NT2/D1 (cell line): ENCODE results near the gene BOD1L1.

Experiments
- DNase-seq: peaks from one replicate; pipeline ENCODE4 v3.0.0-alpha.2; 2011; ENCODE audit warnings: low read depth, low spot score
- H3K27me3 ChIP-seq: 2 replicates; pipeline ENCODE4 v1.6.0; 2011; ENCODE audit warnings: mild to moderate bottlenecking; ENCODE audit not compliant: insufficient read length, insufficient read depth
- H3K36me3 ChIP-seq: 2 replicates; pipeline ENCODE4 v1.6.1; 2011; ENCODE audit warnings: mild to moderate bottlenecking, low read length, mixed read lengths; ENCODE audit not compliant: insufficient read depth, insufficient read length
- H3K4me1 ChIP-seq: 2 replicates; pipeline ENCODE4 v1.5.1; 2011; ENCODE audit not compliant: insufficient read depth, insufficient read length
- H3K4me3 ChIP-seq: 2 replicates; pipeline ENCODE4 v1.5.1; 2011; ENCODE audit warnings: low read depth; ENCODE audit not compliant: insufficient read length
- H3K9ac ChIP-seq: 2 replicates; pipeline ENCODE4 v1.6.0; 2011; ENCODE audit warnings: low read depth; ENCODE audit not compliant: insufficient read length
- H3K9me3 ChIP-seq: 2 replicates; pipeline ENCODE4 v1.5.1; 2011; ENCODE audit warnings: mild to moderate bottlenecking, low read length; ENCODE audit not compliant: insufficient read depth
- SUZ12 ChIP-seq: IDR thresholded peaks from 2 replicates; pipeline ENCODE4 v1.6.1; 2011; ENCODE audit not compliant: insufficient read length, insufficient read depth; ENCODE audit errors: extremely low read depth
- YY1 ChIP-seq: IDR thresholded peaks from 2 replicates; pipeline ENCODE4 v1.6.1; 2011; ENCODE audit not compliant: insufficient read length, insufficient read depth
- ZNF274 ChIP-seq: IDR thresholded peaks from 2 replicates; pipeline ENCODE4 v1.6.1; 2011; ENCODE audit warnings: mild to moderate bottlenecking, low read depth, low read length

The BOD1L1 gene

DNA sequence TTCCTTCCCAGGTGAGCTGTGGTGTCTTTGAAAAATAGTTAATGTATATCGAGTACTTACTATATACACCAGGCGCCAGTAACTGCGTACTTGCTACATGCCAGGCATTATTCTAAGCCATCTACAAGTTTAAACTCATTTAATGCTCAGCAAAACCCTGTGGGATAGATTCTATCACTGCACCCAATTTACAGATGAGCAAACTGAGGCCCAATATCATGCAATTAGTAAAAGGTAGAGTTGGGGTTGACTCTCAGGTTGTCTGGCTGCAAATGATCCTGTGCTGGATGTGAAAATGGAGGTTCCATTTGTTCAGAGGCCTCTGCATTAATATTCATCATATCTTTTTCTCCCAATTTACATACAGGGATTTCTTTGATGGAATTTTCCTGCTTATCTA lies 100.9 kb downstream of the BOD1L1 start:
- no peaks in the 10 kb centered on the region for H3K4me1 ChIP-seq
- TF ChIP-seq SUZ12 (no peak), ZNF274 (no peak), YY1 (no peak)

DNA sequence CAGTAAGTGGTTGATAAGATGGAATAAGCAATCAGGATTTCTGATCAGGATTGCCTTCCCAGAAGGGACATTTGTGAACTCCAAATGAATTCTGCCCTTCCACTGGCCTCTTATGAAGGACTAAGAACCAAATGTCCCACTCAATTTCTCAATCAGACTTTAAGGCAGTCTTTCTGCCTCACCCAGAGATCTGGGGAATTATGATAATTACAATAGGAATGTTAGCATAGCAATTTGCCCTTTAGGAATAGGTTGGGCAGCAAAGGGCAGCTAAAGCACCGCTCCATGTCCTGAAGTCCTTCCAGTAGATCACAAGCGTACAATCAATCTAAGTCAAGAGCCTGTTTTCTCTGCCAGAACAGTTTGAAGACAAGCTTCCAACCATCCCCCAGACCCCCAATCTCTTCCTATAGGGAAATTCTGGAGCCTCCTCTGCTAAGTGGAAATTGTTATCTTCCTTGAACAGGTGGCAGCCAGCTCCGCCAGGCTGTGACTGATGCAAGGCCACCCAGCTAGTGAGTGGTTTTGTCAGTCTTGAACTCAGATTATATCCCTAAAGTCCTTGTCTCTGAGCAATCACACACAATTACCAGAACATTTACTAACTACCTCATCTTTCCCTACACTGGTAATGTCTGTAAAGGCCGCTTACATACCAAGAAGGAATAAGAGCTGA lies 101.8 kb downstream of the BOD1L1 start:
- Histone ChIP-seq H3K4me3 (no peak overlapping the region), H3K9ac (no peak overlapping the region), H3K36me3 (peaks cover 20% of the 10 kb centered on the region), H3K9me3 (peaks cover 16% of the 10 kb centered on the region; the same call in 1 of the 2 replicates), H3K27me3 (no peaks in the 10 kb centered on the region), H3K4me1 (no peaks in the 10 kb centered on the region)
- DNase-seq = no peak
- TF ChIP-seq SUZ12 (no peak), YY1 (no peak), ZNF274 (no peak)

More for the DNA sequence above, 100.9 kb downstream of the BOD1L1 start:
- Histone ChIP-seq H3K27me3 (no peaks in the 10 kb centered on the region), H3K9me3 (peaks cover 16% of the 10 kb centered on the region; the same call in 1 of the 2 replicates), H3K36me3 (peaks cover 20% of the 10 kb centered on the region), H3K9ac (no peak overlapping the region), H3K4me3 (no peak overlapping the region)
- DNase-seq = no peak

DNA sequence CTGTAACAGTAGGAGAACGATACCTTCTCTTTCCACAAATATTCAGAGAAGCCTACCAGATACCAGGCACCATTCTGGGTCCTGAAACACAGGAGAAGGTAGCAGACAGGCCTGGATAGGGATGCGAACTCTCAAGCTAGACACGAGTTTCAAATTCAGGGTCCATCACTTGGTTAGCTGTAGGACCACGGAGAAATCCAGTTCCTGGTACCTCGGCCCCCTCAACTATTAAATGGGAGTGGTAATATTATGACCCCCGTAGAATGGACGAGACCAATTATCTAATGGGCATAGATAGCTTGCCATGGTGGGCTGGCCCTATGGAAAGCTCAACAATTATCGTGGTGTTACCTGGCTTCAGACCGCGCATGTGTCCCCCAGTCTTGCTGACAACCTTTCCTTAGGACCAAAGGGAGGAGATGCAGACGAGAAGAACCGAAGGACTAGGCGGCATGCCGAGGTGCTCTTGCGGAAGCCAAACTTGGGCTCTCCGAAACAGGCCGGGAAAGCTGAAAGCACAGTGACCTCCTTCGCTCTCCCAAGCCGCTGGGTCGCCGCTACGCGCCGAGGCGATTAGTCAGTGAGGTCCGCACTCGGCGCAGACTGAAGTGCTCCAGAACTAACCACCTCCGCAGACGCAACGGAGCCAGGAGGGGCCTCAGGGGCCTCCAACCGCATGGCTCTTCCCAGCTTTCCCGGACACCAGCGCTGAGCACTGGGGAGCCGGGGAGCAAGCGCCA lies 102.9 kb downstream of the BOD1L1 start:
- no peak for DNase-seq
- H3K27me3 ChIP-seq = no peaks in the 10 kb centered on the region
- H3K4me1 ChIP-seq = no peaks in the 10 kb centered on the region
- no peak overlapping the region for H3K4me3 ChIP-seq
- H3K36me3 ChIP-seq = peaks cover 20% of the 10 kb centered on the region
- peaks cover 16% of the 10 kb centered on the region; the same call in 1 of the 2 replicates for H3K9me3 ChIP-seq
- no peak overlapping the region for H3K9ac ChIP-seq
- TF ChIP-seq YY1 = no peak
- TF ChIP-seq ZNF274 = no peak
- TF ChIP-seq SUZ12 = no peak

DNA sequence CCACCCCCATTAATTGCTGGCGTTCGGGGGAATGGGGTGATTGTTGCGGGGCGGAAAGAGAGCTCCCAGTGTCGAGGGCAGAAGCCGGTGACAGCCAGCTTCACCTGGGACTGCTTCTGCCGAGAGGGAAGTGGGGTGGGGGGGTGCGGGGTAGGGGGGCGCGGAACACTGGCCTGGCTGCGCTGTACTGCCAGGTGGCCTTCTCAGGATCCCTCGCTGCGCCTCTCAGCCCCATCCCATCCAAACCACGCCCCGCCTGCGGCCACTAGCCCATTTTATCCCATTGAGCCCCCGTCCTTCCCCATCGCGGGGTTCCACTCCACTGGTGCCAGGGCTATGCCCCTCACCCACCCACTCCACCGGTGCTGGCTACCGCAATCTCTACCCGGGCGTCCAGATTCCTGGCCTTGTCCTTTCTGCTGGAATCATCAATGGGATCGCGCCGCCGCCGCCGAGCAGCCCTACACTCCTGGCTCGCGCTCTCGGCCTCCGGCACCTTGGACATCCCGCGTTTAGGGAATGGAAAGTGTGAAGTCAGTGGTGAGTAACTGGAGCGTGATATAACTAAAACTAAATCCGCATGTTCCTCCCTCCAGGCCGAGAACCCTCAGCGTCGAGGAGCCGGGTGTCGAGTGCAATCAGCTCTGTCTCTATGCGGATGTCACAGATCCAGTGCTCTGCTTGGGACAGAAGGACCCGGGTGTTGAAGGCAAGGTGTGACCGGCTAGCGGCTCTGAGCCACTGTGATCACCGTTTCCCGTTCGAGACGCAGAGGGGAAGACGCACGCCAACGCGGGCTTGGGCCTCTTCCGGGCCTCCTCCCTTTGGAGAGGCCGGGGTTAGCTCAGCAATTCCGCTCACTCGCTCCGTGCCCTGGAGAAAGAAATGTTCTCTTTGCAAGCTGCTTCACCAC lies 103.7 kb downstream of the BOD1L1 start:
- TF ChIP-seq YY1 = no peak
- TF ChIP-seq ZNF274 = no peak
- TF ChIP-seq SUZ12 = no peak
- Histone ChIP-seq H3K36me3 (peaks cover 20% of the 10 kb centered on the region), H3K9me3 (peaks cover 16% of the 10 kb centered on the region; the same call in 1 of the 2 replicates), H3K4me1 (no peaks in the 10 kb centered on the region), H3K9ac (no peak overlapping the region), H3K4me3 (no peak overlapping the region), H3K27me3 (no peaks in the 10 kb centered on the region)
- no peak for DNase-seq

DNA sequence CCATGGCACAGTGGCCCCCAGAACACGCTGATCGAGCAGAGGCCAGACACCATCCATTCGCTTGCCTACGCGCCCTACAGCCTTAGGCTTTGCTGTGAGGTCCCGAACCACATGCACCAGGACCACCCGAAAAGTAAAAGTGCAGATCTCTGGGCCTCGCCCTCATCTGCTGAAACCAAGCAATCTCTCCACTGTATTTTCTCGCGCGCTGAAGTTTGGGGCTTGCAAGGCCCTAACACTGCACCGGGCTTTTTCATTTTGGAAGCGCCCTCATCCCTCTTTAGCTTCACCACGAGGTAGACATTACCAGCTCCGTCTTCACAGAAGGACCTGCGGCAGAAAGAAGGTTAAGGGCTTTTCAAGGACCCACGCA lies 104.4 kb downstream of the BOD1L1 start:
- H3K36me3 ChIP-seq = peaks cover 20% of the 10 kb centered on the region
- TF ChIP-seq SUZ12 (no peak), ZNF274 (no peak), YY1 (no peak)
- no peak overlapping the region for H3K4me3 ChIP-seq
- H3K9ac ChIP-seq = no peak overlapping the region
- H3K9me3 ChIP-seq = peaks cover 16% of the 10 kb centered on the region; the same call in 1 of the 2 replicates
- no peak for DNase-seq
- no peaks in the 10 kb centered on the region for H3K27me3 ChIP-seq
- H3K4me1 ChIP-seq = no peaks in the 10 kb centered on the region

DNA sequence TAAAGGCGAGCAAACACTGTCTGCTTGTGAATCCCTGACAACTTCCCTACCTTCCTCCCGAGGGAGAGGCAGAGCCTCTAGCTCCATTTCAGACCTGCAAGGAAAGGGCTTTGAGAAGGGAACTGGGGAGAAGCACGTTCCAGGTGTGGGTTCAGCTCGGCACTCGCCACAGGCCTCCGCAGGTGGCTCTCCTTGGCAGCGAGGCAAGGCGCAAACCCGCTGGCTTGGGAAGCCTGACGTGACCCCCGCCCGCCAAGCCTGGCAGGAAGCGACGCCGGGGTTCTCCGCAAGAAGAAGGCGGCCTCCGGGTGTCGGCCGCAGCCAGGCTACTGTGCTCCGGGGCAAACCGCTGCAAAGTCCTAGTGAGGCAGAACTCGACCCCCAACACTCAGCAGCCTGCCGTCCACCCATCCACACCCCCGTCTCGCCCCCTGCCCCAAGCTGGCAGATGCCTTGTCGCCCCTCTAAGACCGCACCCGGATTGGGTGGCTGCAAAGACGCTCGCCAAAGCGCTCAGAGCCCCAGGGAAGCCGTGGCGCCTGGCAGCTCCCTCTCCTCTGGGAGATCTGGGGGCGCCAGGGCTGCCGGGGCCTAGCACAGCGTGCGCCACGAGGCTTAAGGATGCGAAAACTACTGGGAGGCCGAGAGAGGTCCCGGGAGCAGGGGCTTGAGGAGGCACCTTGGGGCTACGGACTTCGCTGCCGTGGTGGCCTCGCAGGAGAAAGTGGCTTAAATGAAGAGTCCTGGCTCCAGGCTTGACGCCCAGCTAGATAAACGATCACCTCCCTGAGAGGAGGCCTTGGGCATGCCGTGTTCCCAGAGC lies 105.0 kb downstream of the BOD1L1 start:
- Histone ChIP-seq H3K4me1 (no peaks in the 10 kb centered on the region), H3K27me3 (no peaks in the 10 kb centered on the region), H3K36me3 (peaks cover 18% of the 10 kb centered on the region), H3K9ac (no peak overlapping the region), H3K9me3 (peaks cover 16% of the 10 kb centered on the region; the same call in 1 of the 2 replicates), H3K4me3 (no peak overlapping the region)
- TF ChIP-seq YY1 (no peak), ZNF274 (no peak), SUZ12 (no peak)
- DNase-seq = no peak
